AG10803 (cell line): ENCODE data around the gene LYSET.

Source experiments
- DNase-seq: peaks from one replicate; pipeline ENCODE4 v3.0.0; 2010; ENCODE audit warnings: low read depth
- H3K4me3 ChIP-seq: 2 replicates; pipeline ENCODE4 v1.5.1; 2011; ENCODE audit warnings: mild to moderate bottlenecking, low read length, control low read depth
- TF ChIP-seq, protein P1 (sequence below): conservative IDR thresholded peaks from 2 replicates; pipeline ENCODE4 v1.5.1; 2011; ENCODE audit warnings: mild to moderate bottlenecking, low read length, control low read depth, inconsistent platforms

LYSET gene

DNA sequence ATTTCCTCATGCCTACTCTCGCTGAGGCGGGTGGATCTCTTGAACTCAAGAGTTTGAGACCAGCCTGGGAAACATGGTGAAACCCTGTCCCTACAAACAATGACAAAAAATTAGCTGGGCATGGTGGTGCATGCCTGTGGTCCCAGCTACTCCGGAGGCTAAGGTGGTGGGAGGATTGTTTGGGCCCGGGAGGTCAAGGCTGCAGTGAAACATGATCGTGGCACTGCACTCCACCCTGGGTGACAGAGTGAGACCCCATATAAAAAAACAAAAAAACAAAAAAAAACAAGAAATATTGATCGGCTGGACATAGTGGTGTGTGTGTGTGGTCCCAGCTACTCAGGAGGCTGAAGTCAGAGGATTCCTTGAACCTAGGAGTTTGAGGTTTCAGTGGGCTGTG, 9.6 kb upstream of the LYSET start:
- H3K4me3 ChIP-seq: no peak overlapping the region
- no peak for DNase-seq
- TF ChIP-seq, protein P1, sequence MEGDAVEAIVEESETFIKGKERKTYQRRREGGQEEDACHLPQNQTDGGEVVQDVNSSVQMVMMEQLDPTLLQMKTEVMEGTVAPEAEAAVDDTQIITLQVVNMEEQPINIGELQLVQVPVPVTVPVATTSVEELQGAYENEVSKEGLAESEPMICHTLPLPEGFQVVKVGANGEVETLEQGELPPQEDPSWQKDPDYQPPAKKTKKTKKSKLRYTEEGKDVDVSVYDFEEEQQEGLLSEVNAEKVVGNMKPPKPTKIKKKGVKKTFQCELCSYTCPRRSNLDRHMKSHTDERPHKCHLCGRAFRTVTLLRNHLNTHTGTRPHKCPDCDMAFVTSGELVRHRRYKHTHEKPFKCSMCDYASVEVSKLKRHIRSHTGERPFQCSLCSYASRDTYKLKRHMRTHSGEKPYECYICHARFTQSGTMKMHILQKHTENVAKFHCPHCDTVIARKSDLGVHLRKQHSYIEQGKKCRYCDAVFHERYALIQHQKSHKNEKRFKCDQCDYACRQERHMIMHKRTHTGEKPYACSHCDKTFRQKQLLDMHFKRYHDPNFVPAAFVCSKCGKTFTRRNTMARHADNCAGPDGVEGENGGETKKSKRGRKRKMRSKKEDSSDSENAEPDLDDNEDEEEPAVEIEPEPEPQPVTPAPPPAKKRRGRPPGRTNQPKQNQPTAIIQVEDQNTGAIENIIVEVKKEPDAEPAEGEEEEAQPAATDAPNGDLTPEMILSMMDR: no peak

DNA sequence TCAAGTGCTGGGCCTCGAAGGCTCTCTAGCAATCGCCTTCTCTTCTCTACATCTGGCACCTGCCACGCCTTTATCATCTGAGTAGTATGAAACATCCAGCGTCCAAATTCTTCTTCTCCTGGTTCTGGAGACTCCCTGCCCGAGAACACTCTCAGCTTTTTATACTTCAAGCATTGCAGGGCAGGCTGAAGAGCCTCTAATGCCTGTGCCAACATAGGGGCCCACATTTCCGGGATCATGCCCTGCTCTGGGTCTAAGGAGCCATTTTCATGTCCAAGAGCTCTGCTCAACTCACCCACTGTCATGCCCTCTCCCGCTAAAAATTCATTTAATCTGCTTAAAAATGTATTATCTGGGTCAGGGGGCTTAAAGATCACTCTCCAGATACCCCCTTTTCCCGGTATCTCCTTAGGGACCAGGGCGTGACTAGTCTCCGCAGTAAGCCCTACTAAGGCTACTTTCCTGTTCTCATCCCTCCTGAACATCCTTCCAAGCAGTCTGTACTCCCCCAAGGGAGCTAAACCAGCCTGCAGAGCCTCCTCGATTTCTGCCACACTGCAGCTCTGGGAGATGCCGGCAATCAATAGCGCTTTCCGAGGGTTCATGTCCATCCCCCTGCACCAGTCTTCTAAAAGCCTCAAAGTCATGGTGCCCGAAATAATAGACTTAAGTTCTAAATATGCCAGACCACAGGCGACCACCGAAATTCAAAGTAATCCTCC, 1.4 kb upstream of the LYSET start:
- TF ChIP-seq, protein P1: no peak
- peak overlapping the region; percentile 94 for H3K4me3 ChIP-seq
- no peak for DNase-seq

DNA sequence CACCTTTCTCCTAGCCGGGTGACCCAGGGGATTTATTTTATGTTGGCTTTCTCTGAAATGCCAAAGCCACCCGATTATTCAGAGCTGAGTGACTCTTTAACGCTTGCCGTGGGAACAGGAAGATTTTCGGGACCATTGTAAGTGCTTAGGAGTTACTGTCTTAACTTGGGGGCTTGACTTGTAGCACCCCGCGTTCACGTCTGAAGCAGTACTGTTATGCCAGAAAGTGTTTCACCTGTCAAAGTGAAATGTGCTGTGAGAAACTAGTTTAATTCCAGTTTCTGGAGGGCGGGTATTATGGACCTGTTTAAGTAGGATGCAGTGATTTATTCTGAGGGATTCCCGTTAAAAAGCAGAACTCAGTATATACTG, 218 bp downstream of the LYSET start:
- no peak for DNase-seq
- H3K4me3 ChIP-seq: peak overlapping the region; percentile 94
- TF ChIP-seq, protein P1: no peak

DNA sequence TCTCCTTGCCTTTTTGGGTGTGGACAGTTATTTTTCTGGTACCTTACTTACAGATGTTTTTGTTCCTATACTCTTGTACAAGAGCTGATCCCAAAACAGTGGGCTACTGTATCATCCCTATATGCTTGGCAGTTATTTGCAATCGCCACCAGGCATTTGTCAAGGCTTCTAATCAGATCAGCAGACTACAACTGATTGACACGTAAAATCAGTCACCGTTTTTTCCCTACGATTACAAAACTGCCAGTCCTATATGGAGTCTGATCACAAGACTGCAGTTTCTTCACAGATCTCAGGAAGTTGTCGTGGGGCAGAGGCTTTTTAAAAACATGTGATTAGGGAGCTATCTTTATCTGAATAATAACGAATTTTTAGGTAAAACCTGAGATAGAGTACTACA, 1.3 kb downstream of the LYSET start:
- no peak for DNase-seq
- H3K4me3 ChIP-seq: no peak overlapping the region
- TF ChIP-seq, protein P1: no peak

DNA sequence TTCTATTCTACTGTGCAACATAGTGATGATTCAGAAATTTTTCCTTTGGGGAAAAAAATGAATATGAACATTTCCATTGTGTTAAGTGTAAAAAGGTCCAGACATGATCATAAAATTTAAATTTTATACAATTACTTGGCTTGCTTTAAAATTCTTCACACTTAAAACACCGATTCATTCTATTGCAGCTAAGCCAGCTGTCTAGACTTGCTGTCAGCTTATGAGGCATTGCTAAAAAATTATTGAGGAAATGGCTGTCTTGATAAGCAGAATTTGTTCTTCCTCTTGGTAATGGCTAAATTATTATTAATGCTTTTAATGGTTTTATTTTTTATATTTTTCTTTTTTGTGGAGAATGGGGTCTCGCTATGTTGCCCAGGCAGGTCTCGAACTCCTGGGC, 1.8 kb downstream of the LYSET start:
- TF ChIP-seq, protein P1: no peak
- DNase-seq: no peak
- H3K4me3 ChIP-seq: no peak overlapping the region

DNA sequence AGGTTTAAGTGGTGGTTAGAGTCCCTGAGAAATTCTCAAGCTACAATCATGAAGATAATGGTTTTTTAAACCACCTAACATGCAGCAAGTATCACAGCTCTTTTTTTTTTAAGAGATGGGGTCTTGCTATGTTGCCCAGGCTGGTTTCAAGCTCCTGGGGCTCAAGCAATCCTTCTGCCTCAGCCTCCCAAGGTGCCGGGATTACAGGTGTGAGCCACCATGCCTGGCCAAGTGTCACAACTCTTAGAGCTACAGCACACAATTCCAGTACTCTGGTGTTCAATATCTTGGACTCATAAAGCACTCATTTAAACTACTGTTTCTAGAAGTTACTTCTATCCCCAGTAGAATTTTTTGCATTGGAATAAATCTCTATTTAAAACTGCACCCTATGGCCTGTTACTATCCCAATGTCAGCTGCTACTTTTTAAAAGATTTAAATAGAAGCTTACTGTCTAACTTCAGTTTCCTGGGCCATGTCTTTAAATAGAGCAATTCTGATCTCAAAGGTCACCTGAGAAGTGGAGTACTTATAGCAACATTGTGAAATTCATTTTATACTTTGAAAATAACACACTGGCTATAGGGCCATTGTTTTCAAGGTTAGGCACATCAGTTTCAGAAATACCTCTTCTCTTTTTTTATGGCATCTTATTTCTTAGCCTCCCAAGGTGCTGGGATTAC, 10.3 kb downstream of the LYSET start:
- DNase-seq: no peak
- TF ChIP-seq, protein P1: no peak
- no peak overlapping the region for H3K4me3 ChIP-seq

DNA sequence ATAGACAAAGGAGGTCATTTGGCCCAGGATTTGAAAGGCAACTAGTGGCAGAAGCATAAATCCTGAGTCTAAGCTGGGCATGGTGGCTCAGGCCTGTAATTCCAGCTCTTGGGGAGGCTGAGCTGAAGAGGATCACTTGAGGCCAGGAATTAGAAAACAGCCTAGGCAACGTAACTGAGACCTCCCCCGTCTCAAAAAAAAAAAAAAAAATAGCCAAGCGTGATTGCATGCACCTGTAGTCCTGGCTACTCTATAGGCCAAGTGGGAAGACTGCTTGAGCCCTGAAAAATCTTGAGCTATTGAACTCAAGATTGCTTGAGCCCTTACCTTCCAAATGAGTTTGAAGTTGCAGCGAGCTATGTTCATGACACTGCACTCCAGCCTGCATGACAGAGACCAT, 13.9 kb downstream of the LYSET start:
- no peak for DNase-seq
- no peak overlapping the region for H3K4me3 ChIP-seq
- TF ChIP-seq, protein P1: no peak
